T-helper 9 cell (primary cell): ENCODE data around the gene FAM118B.
"Not testable (repeated sequence)": the region's sequence is repeated elsewhere in the genome, so short reads cannot be mapped to it uniquely, and the experiment has no call there.

Source experiments
- DNase-seq: peaks from one replicate; pipeline ENCODE4 v3.0.0-alpha.2; 2020

FAM118B gene

DNA sequence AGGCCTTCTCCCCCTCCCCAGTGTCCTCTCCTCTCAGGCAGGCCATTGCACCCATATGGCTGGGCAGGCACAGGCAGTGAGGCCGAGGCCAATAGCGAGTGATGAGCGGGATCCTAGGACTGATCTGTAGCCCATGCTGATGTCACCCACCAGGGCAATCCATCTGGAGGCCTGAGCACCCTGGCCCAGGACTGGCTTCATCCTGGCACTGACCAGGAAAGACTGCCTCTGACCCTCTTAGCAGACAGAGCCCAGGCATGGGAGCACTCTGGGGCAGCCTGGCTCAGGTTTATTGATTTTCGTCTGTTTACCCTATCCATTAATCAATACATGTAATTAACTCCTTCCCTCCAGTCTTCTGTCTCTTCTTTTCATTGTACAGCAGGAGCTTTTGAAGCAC, 66.2 kb downstream of the FAM118B start:
- no peak for DNase-seq

DNA sequence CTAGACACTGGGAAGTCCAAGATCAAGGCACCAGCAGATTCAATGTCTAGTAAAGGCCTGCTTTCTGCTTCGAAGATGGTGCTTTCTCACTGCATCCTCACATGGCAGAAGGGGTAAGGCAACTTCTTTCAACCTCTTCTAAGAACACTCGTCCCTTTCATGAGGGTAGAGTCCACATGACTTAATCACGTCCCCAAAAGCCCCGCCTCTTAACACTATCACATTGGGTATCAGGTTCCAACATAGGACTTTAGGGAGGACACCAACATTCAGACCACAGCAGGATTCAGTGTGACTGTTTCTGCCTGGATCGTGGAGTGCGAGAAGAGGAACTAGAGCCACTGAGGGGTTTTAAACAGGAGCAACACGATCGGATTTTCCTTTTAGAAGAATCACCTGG, 67.6 kb downstream of the FAM118B start:
- DNase-seq, result no peak

DNA sequence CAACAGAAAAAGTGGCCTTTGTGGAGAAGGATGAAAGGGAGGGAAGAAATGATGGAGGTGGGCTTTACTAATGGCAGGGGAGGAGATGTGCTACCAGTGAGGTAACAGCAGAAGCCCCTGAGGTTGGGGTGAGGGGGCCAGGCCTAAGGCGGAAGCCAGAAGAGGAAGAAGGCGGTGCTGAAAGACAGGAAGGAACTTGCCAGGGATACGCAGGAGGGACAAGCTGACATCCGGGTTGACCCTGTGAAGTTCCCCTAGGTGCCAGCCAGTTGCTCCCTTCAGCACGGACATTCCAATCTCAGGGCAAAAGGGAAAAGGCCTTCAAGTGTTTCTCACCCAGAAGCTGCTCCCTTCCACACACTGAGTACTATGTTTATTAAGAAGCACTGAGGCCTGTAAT, 69.0 kb downstream of the FAM118B start:
- DNase-seq, result no peak

DNA sequence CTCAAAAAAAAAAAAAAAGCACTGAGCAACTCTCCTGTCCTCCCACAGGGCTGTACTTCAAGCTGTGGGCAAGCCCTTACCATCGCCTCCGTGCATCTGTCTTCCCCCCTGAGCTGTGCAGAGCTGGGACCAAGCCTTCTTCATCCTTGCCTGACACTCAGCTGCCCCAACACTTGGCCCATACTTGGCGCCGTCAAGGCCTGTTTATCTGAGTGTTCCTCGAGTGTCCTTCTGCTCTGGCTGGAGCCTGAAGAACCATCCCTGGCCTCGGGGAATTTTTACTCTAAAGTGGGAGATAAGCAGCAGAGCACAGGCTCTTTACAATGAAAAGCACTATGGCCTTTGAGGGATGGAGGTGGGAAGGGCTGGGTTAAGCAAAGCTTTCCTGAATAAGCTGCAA, 69.7 kb downstream of the FAM118B start:
- DNase-seq, result no peak

DNA sequence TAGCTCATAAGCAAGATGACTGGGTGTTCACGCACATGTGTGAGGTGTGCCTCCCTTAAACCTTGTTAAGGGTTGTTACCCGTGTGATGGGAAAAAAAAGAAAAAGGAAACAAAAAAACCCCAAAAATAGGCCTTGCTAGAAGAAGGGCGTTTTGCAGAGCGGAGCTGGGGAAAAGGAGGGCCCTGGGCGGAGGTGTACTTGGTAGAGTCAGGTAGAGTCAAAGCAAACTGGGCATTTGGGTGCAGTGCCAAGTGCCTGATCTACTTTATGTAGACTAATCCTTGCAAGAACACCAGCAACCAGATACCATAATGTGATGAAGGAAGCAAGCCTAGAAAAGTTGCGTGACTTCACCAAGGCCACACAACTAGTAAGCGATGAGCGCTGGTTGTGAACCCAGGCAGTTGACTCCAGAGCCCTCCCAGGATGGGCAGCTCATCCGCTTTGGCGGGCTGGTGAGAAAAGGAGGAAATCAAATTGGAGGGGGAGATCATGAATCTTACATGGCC, 70.1 kb downstream of the FAM118B start:
- no peak for DNase-seq

DNA sequence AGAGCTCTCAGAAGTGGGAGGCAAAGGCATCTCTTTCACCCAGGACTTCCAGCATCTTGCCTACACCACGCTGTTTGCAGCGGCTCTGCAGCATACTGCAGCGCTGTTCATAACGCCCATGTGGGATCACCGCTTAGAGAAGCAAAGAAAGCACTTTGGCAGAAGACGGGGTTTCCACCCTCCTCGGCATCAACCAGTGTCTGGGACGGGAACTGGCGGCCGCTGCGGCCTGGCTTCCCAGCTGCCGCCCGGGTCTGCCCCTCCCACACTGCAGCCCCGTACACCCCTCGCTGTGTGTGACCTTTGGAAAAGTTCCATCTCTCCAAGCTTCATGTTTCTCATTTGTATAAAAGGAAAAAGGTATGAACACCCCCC, 70.8 kb downstream of the FAM118B start:
- DNase-seq, result peak; percentile 22

DNA sequence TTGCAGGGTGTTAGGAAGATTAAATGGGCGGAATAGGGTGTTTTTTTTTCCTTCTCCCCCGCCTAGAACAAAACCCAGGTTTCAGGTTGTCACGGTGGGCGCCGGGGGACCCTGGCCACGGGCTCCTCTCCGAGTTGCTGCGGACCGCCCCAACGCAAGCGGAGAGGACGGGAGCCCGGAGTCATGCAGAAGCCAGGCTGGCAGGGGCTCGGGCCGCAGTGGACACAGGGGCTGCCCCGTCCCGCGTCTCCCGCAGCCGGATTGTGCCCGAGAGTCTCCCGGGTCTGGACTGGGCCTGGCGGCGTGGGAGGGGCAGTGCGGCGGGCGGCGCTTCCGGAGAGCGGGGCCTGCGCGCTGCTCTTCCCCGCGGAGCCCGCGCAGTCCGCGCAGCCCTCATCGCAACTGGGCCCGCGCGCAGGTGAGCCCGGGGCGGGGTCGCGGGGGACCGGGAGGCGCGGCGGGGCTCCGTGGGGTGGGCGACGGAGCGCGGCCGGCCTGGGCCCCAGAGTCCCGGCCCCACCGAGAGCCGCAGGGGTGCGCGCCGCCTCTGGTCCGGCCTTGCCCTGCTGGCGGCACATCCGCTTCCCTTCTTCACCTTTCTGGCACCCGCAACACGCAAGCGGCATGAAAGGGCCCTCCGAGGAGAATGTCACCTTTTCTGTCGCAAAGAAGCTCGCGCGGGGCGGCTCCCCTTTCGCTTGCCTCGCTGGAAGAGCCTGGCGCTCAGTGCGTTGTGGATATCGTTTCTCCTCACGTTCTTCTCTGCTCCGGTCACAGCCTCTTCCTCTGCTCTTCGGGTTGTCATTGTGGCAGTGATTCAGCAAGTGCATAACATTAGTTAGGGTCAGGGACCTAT, 71.4 kb downstream of the FAM118B start, which contains the start of gene TIRAP:
Gene TIRAP, plus strand, starts transcription at position 358 of the 856 bp plus-strand sequence. CDS start 7,802 bp downstream, outside the sequence.
- peak; percentile 49 for DNase-seq

DNA sequence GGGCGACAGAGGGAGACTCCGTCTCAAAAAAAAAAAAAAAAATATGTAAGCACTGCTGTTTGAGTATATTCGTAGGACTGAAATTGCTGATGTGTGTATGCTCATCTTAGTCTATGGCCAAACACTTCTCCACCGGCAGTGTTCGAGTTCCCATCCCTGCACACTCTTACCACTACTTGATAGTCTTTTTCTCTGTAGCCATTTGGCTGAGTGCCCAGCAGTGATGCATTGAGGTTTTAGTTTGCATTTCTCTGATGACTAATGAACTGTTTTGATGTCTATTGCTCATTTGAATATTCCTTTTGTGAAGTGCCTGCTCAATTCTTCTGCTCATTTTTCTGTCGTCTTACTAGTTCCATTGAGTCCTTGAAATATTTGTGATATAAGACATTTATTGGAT, 73.2 kb downstream of the FAM118B start:
- peak; percentile 74 for DNase-seq

DNA sequence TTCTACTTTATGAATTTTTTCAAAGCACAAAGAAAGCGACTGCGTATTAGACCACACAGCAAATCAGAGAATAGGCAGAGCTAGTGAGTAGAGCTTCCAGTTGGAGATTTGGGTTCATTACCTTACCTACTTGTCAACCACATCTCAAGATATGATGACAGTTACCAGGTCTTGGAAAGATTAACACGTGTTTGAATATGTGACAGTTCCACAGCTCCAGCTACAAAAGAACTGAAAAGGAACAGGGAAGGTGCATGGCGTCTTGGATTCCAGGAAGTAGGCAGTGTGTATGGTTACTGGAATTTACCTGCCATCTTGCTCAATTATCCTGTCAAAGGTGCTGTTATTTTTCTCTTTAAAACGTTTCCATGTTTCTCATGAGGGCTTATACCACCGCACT, 76.7 kb downstream of the FAM118B start:
- DNase-seq, result no peak

DNA sequence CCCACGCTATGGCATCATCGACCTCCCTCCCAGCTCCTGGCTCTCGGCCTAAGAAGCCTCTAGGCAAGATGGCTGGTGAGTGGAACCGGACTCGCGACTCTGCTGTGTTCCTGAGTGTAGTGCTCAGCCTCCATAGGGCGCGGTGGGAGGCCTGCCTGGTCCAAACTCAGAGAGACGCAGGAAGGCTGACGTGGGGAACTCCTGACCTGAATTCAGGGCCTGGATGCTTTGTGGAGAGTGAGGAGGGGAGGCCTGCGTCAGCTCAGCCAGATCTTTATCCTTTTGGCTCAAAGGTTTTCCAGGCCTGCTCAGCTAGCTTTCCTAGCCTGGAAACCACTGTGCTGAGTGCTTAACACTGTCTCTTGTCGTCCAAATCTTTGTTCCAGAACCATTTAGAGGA, 79.3 kb downstream of the FAM118B start:
- no peak for DNase-seq

DNA sequence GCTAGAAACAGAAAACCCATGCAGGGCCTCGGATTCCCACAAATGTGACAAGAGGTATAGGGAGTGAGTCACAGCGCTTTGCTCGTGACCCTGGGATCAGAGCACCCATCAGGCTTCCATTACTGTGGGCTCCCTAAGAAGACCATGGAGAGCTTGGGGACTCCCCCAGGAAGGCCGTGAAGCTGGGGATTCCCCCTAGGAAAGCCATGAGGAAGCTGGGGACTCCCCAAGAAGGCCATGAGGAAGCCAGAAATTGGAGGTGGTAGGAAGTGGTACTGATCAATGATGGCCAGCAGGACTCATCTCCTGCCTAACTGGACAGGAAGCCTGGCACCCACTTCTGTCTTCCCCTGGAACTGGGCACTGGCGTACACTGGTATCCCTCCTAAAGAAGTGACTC, 82.1 kb downstream of the FAM118B start:
- DNase-seq, result no peak

DNA sequence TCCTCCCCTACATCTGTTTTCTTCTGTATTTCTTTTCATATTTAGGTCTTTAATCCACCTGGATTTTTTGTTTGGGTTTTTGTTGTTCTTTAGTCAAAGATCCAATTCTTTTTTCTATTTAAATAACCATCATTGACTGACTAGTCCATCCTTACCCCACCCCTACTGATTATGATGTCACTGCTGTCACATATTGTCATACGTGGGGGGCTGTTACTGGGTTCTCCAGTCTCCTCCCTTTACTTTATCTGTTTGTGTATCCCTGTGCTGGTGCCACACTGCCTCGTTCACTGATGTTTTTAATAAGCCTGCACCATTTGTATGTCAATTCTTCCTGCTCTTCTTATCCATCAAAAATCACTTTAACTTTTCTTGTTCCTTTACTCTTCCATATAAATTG, 85.4 kb downstream of the FAM118B start:
- DNase-seq, result no peak

DNA sequence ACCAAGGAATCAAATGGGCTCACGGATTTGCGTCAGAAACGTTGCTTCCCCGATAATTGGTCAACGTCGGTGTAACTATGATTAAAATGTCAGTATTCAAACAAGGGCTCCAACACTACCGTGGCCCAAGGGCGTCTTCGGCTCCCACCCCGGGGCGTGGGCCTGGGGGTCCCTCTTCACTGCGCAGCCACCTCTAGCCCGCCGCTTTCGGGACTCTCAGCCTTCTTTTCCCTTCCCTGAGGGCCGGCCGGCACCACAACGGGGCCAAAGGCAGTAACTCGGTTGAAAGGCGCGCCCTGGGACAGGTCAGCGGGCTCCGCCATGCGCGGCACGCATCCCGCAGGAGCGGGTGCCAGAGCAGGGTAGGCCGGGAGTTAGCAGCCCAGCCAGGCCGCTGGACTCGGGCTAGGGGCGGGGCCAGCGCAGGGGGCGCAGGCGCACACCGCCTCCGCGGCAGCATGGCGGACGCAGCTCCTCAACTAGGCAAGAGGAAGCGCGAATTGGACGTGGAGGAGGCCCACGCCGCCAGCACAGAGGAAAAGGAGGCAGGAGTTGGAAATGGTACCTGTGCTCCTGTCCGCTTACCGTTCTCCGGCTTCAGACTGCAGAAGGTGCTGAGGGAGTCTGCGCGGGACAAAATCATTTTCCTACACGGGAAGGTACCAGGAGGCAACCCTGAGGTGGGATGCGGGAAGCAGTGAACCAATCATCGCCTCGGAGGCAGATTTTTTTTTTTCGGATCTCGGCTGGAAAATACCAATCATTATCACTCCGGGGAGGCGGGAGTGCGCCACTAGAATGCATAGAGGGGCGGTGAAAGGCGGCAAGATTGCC, 92.3 kb downstream of the FAM118B start, which contains the start of gene DCPS:
Gene DCPS, plus strand, starts transcription at position 438 of the 834 bp plus-strand sequence. Its CDS starts 21 bp downstream, at position 459.
- DNase-seq, result peak; percentile 75

DNA sequence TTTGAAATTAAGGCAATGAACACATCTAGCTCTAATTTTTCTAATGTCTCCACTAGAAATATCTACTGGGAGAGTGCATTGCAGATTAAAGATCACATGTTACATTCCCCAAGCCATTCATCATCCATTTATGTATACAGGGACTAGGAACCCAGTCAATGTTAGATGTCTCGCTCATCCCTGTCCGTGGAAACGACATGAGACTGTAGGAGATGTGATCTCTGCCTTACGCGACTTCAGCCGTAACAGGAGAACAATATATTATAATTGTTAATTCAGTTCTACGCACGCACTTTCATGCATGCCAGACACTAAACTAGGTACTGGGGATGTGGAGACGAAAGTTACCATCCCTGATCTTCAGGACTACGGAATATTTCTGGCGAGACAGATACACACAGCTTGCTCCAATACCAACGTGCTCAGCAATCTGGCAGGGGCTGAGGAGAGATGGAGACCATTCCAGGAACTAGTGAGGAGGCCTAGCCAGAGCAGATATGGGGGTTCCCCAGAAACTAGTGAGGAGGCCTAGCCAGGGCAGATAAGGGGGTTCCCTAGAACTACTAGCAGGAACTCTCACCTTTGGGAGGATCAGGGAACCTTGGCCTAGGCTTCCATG, 93.0 kb downstream of the FAM118B start:
- DNase-seq, result no peak

DNA sequence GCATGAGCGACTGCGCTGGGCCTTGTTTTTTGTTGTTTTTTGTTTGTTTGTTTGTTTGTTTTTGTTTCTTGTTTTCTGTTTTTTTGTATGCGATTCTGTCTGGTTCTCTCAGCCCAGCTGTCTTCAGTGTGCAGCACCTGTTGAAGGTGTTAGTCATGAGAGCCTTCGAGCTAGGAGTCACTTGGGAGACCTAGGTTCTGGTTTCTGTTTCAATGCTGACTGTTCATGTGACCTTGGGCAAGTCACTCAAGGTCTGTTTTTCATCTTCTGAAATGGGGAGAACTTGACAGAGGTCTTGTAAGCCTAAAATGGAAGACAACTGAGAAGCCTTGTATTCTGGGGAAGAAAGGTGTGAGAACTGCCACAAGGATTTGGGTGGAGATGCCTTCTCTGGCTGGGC, 94.1 kb downstream of the FAM118B start:
- no peak for DNase-seq

DNA sequence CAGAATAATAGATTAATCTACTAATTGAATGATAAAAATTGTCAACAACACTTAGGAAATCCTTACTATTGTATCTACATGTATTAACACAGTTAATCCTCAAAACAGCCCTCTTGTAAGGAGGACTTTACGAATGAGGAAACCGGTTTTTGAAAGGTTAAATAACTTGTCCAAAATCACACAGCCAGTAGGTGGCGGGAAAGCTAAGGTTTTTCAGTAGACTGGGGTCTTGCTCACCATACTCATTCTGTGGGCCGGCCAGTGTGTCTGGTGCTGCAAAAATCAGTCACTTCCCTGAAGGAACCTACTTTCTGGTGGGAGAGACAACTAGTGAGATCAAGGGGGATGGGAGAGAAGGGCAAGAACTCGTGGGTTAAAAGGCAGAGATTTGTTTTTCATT, 96.1 kb downstream of the FAM118B start:
- no peak for DNase-seq

DNA sequence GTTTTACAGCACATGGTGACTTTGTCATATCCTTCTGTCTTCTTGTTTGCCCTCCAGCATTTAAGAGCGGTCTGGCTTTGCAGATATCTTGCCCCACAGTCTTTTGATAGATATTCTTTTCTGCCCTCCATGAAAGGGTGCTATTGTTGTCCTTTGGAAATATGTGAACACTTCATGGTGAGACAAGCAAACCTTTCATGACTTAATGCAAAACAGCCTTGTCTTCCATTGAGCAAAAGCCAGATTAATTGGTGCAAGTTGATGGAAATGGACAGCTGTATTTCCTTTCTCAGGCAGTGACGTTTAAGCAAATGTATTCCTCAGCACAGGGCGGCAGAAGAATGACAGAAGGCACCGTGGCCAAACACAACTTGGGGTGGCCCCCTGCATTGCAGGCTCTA, 96.7 kb downstream of the FAM118B start:
- DNase-seq, result no peak

DNA sequence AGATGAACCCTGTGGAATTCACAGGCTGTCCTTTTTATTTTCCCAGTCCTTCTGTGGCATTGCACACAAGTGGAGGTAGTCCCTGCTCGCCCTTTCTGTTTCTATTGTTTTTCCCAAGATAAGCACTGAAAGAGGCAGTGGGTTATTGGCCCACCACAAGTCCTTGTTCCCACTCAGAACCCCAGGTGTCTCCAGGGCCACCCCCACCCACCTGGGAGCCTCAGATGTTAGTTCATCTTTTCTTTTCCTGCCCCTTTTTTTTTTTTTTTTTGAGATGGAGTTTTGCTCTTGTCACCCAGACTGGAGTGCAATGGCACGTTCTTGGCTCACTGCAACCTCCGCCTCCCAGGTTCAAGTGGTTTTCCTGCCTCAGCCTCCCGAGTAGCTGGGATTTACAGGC, 97.2 kb downstream of the FAM118B start:
- DNase-seq, result not testable (repeated sequence)

DNA sequence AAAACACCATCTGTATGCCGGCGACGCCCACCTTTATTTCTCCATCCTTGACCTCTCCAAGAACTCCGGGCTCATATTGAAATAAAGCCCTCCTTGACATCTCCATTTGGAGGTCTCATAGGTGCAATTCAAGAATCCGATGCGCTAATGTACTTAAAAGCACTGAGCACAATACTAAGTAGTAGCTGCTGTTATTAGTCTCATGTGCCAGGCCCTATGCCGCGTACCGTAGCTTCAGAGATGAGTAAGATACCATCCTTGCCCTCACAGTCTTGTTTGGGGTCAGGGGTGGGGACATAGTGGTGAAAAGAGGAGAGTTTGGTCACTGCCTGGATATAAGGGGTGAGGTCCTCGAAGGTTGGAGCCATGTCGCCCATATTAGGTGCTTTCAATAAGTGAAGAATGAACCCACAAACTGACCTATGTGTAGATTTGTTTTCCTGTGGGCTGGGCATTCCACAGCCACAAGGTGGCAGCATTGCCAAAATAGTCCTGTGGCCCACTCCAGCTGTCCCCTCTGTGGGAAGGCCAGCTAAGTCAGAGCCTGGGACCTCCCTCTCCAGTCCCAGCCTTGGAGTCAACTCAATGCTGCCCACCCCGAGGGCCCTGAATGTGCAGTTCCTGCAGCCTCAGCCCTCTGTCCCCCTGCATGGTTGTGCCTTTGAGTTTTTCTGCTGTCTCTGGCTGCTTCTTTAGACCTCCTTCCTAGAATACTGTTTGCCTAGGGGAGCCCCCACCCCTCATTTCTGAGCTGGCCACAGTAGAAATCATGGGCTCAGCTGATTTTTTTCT, 98.8 kb downstream of the FAM118B start:
- DNase-seq, result peak; percentile 26

DNA sequence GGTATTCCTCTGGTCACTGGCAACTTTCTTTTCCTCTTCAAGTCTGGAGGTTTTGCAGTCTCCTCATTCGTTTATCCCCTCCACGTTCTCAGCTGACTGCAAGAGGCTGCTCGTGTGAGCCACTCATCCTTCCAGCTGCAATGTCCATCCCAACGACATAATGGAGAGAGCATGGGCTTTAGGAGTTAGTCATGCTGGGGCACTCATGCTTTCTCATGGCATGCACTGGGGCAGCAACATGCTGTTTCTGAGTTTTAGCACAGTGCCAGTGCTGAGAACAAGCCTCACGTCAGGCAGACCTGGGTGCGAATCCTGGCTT, 99.4 kb downstream of the FAM118B start:
- no peak for DNase-seq

DNA sequence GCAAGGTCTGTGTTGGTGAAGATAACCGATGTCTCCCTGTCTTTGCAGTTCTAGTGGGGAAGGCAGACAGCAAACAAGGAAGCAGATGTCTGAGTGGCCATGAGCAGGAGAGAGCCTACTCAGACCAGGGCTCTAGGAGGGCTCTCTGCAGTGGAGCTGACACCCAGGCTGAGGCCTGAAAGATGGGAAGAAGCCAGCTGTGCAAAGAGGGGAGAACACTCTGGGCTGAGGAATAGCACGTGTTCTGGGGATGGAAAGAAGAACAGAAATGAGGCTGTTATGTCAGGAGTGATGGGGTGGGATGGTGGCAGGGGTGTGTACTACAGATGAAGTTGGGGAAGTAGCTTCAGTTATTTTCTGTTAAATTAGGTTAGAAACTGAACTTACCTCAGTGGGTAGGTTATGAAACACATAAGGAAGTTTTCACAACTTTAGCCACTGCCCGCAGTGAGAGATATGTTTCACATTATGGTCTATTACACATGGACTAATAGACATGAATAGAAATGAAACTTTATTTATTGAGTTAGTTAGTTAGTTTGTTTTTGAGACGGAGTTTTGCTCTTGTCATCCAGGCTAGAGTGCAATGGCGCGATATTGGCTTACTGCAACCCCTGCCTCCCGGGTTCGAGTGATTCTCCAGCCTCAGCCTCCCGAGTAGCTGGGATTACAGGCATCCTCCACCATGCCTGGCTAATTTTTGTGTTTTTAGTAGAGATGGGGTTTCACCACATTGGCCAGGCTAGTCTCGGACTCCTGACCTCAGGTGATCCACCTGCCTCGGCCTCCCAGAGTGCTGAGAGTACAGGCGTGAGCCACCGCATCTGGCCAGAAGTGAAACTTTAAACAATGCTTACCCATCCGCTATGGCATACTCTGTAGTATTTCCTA, 100.1 kb downstream of the FAM118B start:
- no peak for DNase-seq
